Retinal pigment epithelial cell (primary cell): ENCODE measurements around the gene SH3RF3.

Experiments used
- DNase-seq: peaks from one replicate; pipeline ENCODE4 v3.0.0-alpha.2; 2010; ENCODE audit warnings: low read depth
- H3K4me3 ChIP-seq: 2 replicates; pipeline ENCODE4 v1.5.1; 2011; ENCODE audit warnings: mild to moderate bottlenecking, low read length, control low read depth, moderate library complexity
- TF ChIP-seq, protein P1 (sequence below): conservative IDR thresholded peaks from 2 replicates; pipeline ENCODE4 v1.5.1; 2011; ENCODE audit warnings: low read depth, low read length, control low read depth, inconsistent platforms

SH3RF3 gene

DNA sequence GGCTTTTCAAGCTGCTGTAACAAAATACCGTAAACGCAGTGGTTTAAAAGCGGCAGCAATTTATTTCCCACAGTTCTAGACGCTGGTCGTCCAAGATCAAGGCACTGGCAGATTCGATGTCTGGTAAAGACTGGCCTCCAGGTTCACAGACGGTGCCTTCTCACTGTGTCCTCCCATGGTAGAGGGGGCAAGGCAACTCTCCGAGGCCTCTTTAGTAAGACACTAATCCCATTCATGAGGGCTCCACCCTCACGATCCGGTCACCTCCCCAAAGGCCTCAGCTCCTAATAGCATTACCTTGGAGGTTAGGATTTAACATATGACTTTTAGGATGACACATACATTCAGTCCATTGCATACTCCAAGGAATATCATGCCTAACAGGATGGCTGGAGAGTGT is 117.2 kb downstream of the SH3RF3 start:
- TF ChIP-seq, protein P1, sequence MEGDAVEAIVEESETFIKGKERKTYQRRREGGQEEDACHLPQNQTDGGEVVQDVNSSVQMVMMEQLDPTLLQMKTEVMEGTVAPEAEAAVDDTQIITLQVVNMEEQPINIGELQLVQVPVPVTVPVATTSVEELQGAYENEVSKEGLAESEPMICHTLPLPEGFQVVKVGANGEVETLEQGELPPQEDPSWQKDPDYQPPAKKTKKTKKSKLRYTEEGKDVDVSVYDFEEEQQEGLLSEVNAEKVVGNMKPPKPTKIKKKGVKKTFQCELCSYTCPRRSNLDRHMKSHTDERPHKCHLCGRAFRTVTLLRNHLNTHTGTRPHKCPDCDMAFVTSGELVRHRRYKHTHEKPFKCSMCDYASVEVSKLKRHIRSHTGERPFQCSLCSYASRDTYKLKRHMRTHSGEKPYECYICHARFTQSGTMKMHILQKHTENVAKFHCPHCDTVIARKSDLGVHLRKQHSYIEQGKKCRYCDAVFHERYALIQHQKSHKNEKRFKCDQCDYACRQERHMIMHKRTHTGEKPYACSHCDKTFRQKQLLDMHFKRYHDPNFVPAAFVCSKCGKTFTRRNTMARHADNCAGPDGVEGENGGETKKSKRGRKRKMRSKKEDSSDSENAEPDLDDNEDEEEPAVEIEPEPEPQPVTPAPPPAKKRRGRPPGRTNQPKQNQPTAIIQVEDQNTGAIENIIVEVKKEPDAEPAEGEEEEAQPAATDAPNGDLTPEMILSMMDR = no peak
- H3K4me3 ChIP-seq = no peak overlapping the region
- no peak for DNase-seq

DNA sequence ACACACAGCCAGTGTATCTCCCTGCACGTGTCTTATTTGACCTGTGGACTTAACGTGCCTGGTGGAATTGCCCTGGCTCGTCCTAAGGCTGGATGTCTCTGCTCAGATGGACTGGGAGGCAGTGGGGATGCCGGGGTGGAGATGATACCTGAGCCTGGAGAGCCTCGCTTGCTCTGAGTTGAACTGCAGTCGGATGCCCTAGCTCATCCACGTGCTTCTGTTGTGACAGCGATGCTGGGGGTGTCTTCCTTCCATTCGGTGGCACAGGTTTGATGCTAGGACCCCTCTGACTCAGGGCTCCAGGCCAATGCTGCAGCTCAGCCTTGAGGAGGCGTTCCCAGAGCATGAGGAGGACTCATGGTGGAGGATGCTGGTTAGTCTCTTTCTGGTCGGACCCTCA is 117.6 kb downstream of the SH3RF3 start:
- no peak overlapping the region for H3K4me3 ChIP-seq
- TF ChIP-seq, protein P1 = no peak
- DNase-seq = no peak

DNA sequence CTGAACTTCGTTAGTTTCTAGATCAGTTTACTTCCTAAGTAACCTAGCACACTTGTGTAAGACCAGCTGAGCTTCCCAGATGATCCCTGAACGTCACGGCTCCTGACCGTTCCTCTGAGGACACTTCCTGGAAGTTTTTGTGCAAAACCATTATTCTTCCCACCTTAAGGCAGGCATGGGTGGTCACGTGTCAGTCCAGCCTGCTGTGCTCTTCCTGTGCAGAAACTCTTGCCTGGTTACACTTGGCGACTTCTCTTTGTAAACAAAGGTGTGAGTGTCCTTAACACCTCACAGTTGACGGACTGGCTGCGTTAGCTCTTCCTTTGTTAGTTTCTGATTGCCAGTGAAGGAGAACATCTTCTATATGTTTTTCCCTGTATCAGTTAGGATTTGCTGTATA is 118.3 kb downstream of the SH3RF3 start:
- no peak overlapping the region for H3K4me3 ChIP-seq
- TF ChIP-seq, protein P1 = no peak
- DNase-seq = no peak

DNA sequence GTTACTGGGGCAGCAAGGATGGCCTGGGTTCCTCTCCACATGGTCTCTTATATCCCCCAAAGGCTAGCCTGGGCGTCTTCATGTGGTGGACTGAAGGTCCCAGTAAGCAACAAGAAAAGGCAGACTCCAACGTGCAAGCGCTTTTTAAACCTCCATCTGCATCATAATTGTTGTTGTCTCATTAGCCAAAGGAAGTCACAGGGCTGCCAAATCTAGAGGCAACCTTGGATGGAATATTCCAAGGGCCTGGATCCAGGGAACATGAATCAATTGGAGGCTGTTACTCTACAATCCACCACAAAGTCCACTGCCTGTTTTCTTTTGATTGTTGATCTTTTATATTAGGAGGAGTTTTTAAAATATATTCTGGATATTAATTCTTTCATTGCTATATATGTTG is 118.8 kb downstream of the SH3RF3 start:
- DNase-seq = no peak
- no peak overlapping the region for H3K4me3 ChIP-seq
- TF ChIP-seq, protein P1 = no peak

DNA sequence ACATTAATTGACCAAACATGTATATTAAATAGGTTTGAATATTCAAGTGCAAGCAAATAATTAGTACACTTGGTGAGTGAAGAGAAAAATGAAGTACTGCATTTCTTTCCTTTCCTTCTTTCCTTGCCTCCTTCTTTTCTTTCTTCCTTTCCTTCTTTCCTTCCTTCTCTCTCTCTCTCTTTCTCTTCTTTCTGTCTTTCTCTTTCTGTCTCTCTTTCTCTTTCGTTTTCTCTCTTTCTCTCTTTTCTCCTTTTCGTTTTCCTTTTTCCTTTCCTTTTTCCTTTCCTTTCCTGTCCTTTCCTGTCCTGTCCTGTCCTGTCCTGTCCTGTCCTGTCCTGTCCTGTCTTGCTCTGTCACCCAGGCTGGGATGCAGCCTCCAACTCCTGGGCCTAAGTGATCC is 119.6 kb downstream of the SH3RF3 start:
- TF ChIP-seq, protein P1 = no peak
- no peak overlapping the region for H3K4me3 ChIP-seq
- DNase-seq = no peak

DNA sequence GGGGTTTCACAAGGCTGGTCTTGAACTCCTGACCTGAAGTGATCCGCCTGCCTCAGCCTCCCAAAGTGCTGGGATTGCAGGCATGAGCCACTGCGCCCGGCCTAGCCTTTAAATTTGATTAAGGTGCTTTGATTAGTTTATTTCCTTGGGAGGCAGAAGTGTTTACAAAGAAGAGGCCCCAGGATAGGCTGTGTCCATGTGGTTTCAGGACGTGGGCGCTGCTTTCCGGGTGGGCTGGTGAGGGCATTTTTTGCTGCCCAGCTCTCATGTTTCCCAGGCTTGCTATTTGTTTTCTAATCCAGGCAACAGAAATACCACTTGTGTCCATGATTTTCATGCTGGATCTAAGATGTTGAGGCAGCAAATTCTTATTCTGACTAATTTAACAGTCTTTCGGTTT is 124.2 kb downstream of the SH3RF3 start:
- TF ChIP-seq, protein P1 = no peak
- DNase-seq = no peak
- no peak overlapping the region for H3K4me3 ChIP-seq

DNA sequence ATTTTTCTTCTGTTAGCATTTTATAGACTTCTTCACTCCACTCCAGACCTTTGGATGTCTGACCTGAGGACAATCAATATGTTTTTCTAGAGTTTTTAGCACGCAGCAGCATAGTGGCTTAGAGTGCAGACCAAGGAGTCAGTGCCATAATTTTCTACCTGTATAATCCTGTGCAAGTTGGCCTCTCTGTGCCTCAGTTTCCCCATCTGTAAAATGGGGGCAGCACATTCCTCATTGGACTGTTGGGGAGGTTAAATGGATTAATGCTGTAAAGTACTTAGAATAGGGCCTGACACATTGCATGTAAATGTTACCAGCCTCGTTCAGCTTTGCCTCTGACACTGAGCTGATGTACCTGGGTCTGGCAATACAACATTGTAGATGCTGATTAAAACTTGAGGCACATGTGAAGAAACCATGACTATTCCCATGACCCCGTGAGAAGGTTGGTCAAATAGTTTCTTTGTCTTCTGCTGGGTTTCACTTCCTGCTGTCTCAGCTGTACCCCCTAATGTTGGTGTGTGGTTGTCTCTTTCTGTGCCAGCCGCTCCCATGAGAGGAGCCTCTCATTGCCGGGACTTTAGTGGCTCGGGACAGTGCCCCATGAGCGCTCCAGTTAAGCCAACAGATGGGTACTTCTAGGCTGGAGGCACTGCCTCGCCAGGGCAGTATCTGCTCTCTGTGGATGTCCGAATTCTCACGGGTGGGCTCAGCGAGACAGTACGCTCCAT is 125.3 kb downstream of the SH3RF3 start:
- H3K4me3 ChIP-seq = no peak overlapping the region
- no peak for DNase-seq
- TF ChIP-seq, protein P1 = no peak
